ENCODE measurements around the gene EIF2S2.

The EIF2S2 gene

DNA sequence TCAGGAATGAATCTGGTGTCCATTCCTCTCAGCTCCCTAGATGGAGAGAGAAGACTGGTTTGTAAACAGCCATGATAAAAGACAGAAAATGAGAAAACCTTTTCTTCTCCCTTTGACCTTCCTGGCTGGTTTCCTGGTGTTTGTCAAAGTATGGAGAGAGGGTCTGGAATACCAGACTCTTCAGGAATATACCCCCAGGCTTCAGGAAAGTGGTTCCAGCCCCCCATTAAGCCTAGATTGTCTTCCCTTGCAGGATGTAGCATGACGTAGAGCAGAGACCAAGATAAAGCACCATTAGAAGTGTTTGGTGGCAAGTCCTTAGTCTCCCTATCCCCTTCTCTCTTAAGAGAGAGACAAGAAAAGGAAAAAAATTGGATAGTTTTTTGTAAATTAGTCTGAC, 51.1 kb downstream of the EIF2S2 start:
- no peaks in the 10 kb centered on the region for H3K9me3 Mint-ChIP-seq
- peaks cover 33% of the 10 kb centered on the region for H3K4me1 Mint-ChIP-seq
- no peak overlapping the region for H3K4me3 Mint-ChIP-seq
- peaks cover 5% of the 10 kb centered on the region for H3K36me3 Mint-ChIP-seq (ENCODE audit: low read depth)
- H3K27me3 Mint-ChIP-seq (ENCODE audit: low read depth): no peaks in the 10 kb centered on the region
- no peak overlapping the region for H3K27ac Mint-ChIP-seq
- no peak for TF ChIP-seq CTCF (IDR thresholded peaks at IDR 0.05; ENCODE audit: unreplicated experiment in 3 of 3)

DNA sequence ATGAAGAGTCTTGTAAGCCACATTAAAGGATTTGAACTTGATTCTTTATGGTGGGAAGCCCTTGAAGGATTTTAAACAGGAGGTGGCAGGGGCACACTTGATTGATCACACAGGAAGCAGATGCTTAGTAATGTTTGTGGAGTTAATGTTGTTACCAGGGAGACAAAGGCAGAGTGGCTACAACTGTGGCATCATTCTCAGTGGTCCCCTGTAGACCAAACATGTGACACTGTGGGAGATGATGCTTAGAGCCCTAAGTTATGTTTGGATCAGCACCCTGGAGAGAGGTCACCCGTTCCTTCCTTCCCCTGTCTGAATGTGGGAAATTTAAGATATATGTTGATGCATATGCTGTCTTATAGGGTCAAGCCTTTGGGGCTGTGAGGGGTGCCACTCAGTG, 53.2 kb downstream of the EIF2S2 start:
- no peak for TF ChIP-seq CTCF (IDR thresholded peaks at IDR 0.05; ENCODE audit: unreplicated experiment in 3 of 3)
- Mint-ChIP-seq H3K36me3 (ENCODE audit: low read depth) (no peaks in the 10 kb centered on the region), H3K27me3 (ENCODE audit: low read depth) (no peaks in the 10 kb centered on the region), H3K4me3 (no peak overlapping the region), H3K9me3 (no peaks in the 10 kb centered on the region), H3K27ac (no peak overlapping the region), H3K4me1 (peaks cover 24% of the 10 kb centered on the region)

GRCh38 chr20:34055290-34055689, 56.8 kb downstream of the EIF2S2 start:
- Mint-ChIP-seq H3K27me3 (ENCODE audit: low read depth) (no peaks in the 10 kb centered on the region), H3K36me3 (ENCODE audit: low read depth) (no peaks in the 10 kb centered on the region), H3K4me1 (peaks cover 24% of the 10 kb centered on the region), H3K27ac (no peak overlapping the region), H3K4me3 (no peak overlapping the region), H3K9me3 (no peaks in the 10 kb centered on the region)
- TF ChIP-seq CTCF (IDR thresholded peaks at IDR 0.05; ENCODE audit: unreplicated experiment in 3 of 3): no peak

GRCh38 chr20:34052414-34052813, 59.6 kb downstream of the EIF2S2 start:
- Mint-ChIP-seq H3K36me3 (ENCODE audit: low read depth) (no peaks in the 10 kb centered on the region), H3K27ac (no peak overlapping the region), H3K27me3 (ENCODE audit: low read depth) (no peaks in the 10 kb centered on the region), H3K9me3 (no peaks in the 10 kb centered on the region), H3K4me1 (peaks cover 32% of the 10 kb centered on the region), H3K4me3 (no peak overlapping the region)
- no peak for TF ChIP-seq CTCF (IDR thresholded peaks at IDR 0.05; ENCODE audit: unreplicated experiment in 3 of 3)

GRCh38 chr20:34049897-34050695, 61.9 kb downstream of the EIF2S2 start:
- TF ChIP-seq CTCF (IDR thresholded peaks at IDR 0.05; ENCODE audit: unreplicated experiment in 3 of 3): no peak
- peaks cover 46% of the 10 kb centered on the region for H3K4me1 Mint-ChIP-seq
- no peak overlapping the region for H3K4me3 Mint-ChIP-seq
- no peak overlapping the region for H3K27ac Mint-ChIP-seq
- H3K36me3 Mint-ChIP-seq (ENCODE audit: low read depth): no peaks in the 10 kb centered on the region
- no peaks in the 10 kb centered on the region for H3K9me3 Mint-ChIP-seq
- H3K27me3 Mint-ChIP-seq (ENCODE audit: low read depth): no peaks in the 10 kb centered on the region

- peaks cover 49% of the 10 kb centered on the region for H3K4me1 Mint-ChIP-seq
- no peaks in the 10 kb centered on the region for H3K36me3 Mint-ChIP-seq (ENCODE audit: low read depth)
- H3K27me3 Mint-ChIP-seq (ENCODE audit: low read depth): no peaks in the 10 kb centered on the region
- no peaks in the 10 kb centered on the region for H3K9me3 Mint-ChIP-seq
- no peak for TF ChIP-seq CTCF (IDR thresholded peaks at IDR 0.05; ENCODE audit: unreplicated experiment in 3 of 3)
- H3K4me3 Mint-ChIP-seq: no peak overlapping the region
- no peak overlapping the region for H3K27ac Mint-ChIP-seq
Measured at GRCh38 chr20:34049389-34049788, 62.7 kb downstream of the EIF2S2 start.

Measured in nephron (organoid).